Sigmoid colon (tissue), 7 donors: ENCODE measurements around the gene PTH1R. TPM values are rescaled to one million over a fixed set of nuclear protein-coding genes. Genes with fewer than 3 reads are reported as not detected.

ENCODE experiments used
- DNase-seq: peaks from one replicate; pipeline ENCODE4 v3.0.0-alpha.2; 2019
- H3K27ac ChIP-seq, 4 donors: fragments of 200-600 bp; sonication (generic); one replicate each; pipeline ENCODE4 v1.5.1; 2016 to 2019; ENCODE audit warnings: mild to moderate bottlenecking in 1 of 4
- H3K27me3 ChIP-seq, 3 donors: fragments of 200-600 bp; sonication (generic); one replicate each; pipeline ENCODE4 v1.5.1; 2019; ENCODE audit warnings: mild to moderate bottlenecking in 1 of 3
- H3K36me3 ChIP-seq, 4 donors: fragments of 200-600 bp; sonication (generic); one replicate each; pipeline ENCODE4 v1.5.1; 2016 to 2019
- H3K4me1 ChIP-seq, 4 donors: fragments of 200-600 bp; sonication (generic); one replicate each; pipeline ENCODE4 v1.5.1; 2017 to 2019
- H3K4me3 ChIP-seq, 4 donors: fragments of 200-600 bp; sonication (generic); one replicate each; pipeline ENCODE4 v1.5.1; 2017 to 2019; ENCODE audit warnings: mild to moderate bottlenecking in 2 of 4, moderate library complexity in 1 of 4
- H3K9me3 ChIP-seq, 4 donors: fragments of 200-600 bp in 3 of 4; sonication (generic) in 3 of 4; one replicate each; pipeline versions ENCODE4 v1.5.1 to v1.6.1; 2013 to 2019
- CTCF ChIP-seq, 4 experiments: fragments of 450-650 bp in 3 of 4; fragments of 200-600 bp in 1 of 4; IDR thresholded peaks; one replicate each; pipeline ENCODE4 v1.5.1; 2016 to 2019; ENCODE audit warnings: antibody characterized with exemption in 4 of 4, mild to moderate bottlenecking in 3 of 4, moderate library complexity in 2 of 4
- EP300 ChIP-seq, 4 donors: sonication (generic); formaldehyde crosslinking; IDR thresholded peaks; one replicate each; pipeline ENCODE4 v1.6.1; 2017; ENCODE audit warnings: antibody characterized with exemption in 4 of 4
- POLR2A ChIP-seq, 2 donors: fragments of 450-650 bp; IDR thresholded peaks; one replicate each; pipeline ENCODE4 v1.6.1; 2016; ENCODE audit warnings: antibody characterized with exemption in 2 of 2, mild to moderate bottlenecking in 2 of 2, moderate library complexity in 2 of 2
- POLR2AphosphoS5 ChIP-seq, 4 donors: sonication (generic); formaldehyde crosslinking; IDR thresholded peaks; one replicate each; pipeline ENCODE4 v1.6.1; 2017; ENCODE audit warnings: antibody characterized with exemption in 4 of 4
- WGBS, 2 donors: extraction: QIAGEN DNeasy Blood & Tissue Kit; methylation state at CpG; one replicate each; pipeline ENCODE4 v1.1.7; 2013; 5-methylcytosine and 5-hydroxymethylcytosine counted together
- intact Hi-C: fragments of 100-400 bp; cut with DNase I; formaldehyde crosslinking; loops from one replicate; pipeline ENCODE4 v1.15.1; 2023
- polyA plus RNA-seq, 3 donors: library from polyadenylated mRNA; stranded (reverse); fragments of 200-250 nt; gene quantifications; one replicate each; pipeline ENCODE4 v1.2.3, GENCODE V29; 2013
- total RNA-seq, 4 donors: library from RNA; depleted of rRNA; stranded (reverse); fragments of >200 nt; gene quantifications; one replicate each; pipeline ENCODE4 v1.1.0, GENCODE V29; 2016
- donor health status: healthy with polysubstance abuse.
- donor health status: Bipolar disorder and iron deficiency.
- donor health status: healthy.

The PTH1R gene
- total and polyA plus RNA-seq, 7 donors, result 1.2 to 9.0 (median 4.6) TPM

- no peaks in the 10 kb centered on the region for H3K27me3 ChIP-seq
- DNase-seq, result peak; percentile 56
- H3K4me1 ChIP-seq, result peaks cover 0 to 13% (median 9%) of the 10 kb centered on the region in 4 donors
- H3K9me3 ChIP-seq, result no peaks in the 10 kb centered on the region
- WGBS, 2 donors, result 77 to 80% methylated on average over 4 of the region's 4 CpGs
- intact Hi-C loops, result no loop called here
- TF ChIP-seq CTCF (IDR thresholded peaks at IDR 0.05) (no peak), EP300 (IDR thresholded peaks at IDR 0.05) (no peak), POLR2A (IDR thresholded peaks at IDR 0.05) (no peak), POLR2AphosphoS5 (IDR thresholded peaks at IDR 0.05) (no peak)
- H3K4me3 ChIP-seq, result no peak overlapping the region
- no peak overlapping the region for H3K27ac ChIP-seq
- H3K36me3 ChIP-seq, result no peaks in the 10 kb centered on the region
These were observed 29.0 kb downstream of the PTH1R start for GRCh38 chr3:46906471-46907058.

- WGBS, 2 donors, result 66 to 86% methylated on average over 12 of the region's 12 CpGs
- intact Hi-C loops, result no loop called here
- no peaks in the 10 kb centered on the region for H3K9me3 ChIP-seq
- no peaks in the 10 kb centered on the region for H3K36me3 ChIP-seq
- peak; percentile 58 for DNase-seq
- peaks cover 0 to 13% (median 9%) of the 10 kb centered on the region in 4 donors for H3K4me1 ChIP-seq
- H3K27me3 ChIP-seq, result no peaks in the 10 kb centered on the region
- no peak overlapping the region for H3K27ac ChIP-seq
- no peak overlapping the region for H3K4me3 ChIP-seq
- no peak for TF ChIP-seq POLR2AphosphoS5 (IDR thresholded peaks at IDR 0.05)
- no peak for TF ChIP-seq CTCF (IDR thresholded peaks at IDR 0.05)
- no peak for TF ChIP-seq EP300 (IDR thresholded peaks at IDR 0.05)
- TF ChIP-seq POLR2A (IDR thresholded peaks at IDR 0.05), result no peak
These were observed 29.8 kb downstream of the PTH1R start for GRCh38 chr3:46907271-46907670.

GRCh38 chr3:46907960-46908293 lies 30.4 kb downstream of the PTH1R start:
- H3K27me3 ChIP-seq, result no peaks in the 10 kb centered on the region
- H3K4me1 ChIP-seq, result peaks cover 0 to 13% (median 9%) of the 10 kb centered on the region in 4 donors
- WGBS, 2 donors, result 11 to 59% methylated on average over 1 of the region's 1 CpG
- no peak overlapping the region for H3K27ac ChIP-seq
- intact Hi-C loops, result no loop called here
- TF ChIP-seq POLR2AphosphoS5 (IDR thresholded peaks at IDR 0.05) (no peak), CTCF (IDR thresholded peaks at IDR 0.05) (no peak), EP300 (IDR thresholded peaks at IDR 0.05) (no peak), POLR2A (IDR thresholded peaks at IDR 0.05) (no peak)
- no peaks in the 10 kb centered on the region for H3K9me3 ChIP-seq
- DNase-seq, result no peak
- H3K4me3 ChIP-seq, result no peak overlapping the region
- no peaks in the 10 kb centered on the region for H3K36me3 ChIP-seq

GRCh38 chr3:46908294-46908985 lies 30.9 kb downstream of the PTH1R start:
- DNase-seq, result peak; percentile 57
- Histone ChIP-seq H3K27me3 (no peaks in the 10 kb centered on the region), H3K4me3 (no peak overlapping the region), H3K36me3 (no peaks in the 10 kb centered on the region), H3K27ac (no peak overlapping the region), H3K4me1 (peaks cover 0 to 16% (median 11%) of the 10 kb centered on the region in 4 donors), H3K9me3 (no peaks in the 10 kb centered on the region)
- intact Hi-C loops, result no loop called here
- 58 to 78% methylated on average over 24 of the region's 24 CpGs for WGBS, 2 donors
- TF ChIP-seq CTCF (IDR thresholded peaks at IDR 0.05) (no peak), POLR2A (IDR thresholded peaks at IDR 0.05) (no peak)
